NCI-H1105 (cell line): ENCODE measurements around the gene ADGRF5.

Experiments
- DNase-seq: peaks from one replicate; lab custom pipeline; 2025; lab: John Stamatoyannopoulos, UW

ADGRF5 gene

DNA sequence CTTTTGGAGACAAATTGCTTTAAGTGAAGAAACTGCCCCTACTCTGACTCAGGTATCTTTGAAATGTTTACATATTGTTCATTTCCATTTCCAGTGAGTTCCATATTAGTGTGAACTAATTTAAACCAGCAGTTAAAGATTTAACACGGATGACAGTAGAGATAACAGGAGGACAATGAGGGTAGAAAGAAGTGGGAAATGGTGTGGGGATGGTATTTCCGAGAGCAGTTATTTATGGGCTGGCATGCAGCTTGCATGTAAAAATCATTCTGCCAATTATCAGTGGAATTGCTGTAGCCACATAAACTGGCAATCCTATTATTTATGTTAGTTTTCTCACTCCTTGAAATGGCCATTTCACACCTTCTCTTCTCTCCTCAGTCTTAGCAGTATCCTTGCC, 8.6 kb upstream of the ADGRF5 start:
- no peak for DNase-seq

DNA sequence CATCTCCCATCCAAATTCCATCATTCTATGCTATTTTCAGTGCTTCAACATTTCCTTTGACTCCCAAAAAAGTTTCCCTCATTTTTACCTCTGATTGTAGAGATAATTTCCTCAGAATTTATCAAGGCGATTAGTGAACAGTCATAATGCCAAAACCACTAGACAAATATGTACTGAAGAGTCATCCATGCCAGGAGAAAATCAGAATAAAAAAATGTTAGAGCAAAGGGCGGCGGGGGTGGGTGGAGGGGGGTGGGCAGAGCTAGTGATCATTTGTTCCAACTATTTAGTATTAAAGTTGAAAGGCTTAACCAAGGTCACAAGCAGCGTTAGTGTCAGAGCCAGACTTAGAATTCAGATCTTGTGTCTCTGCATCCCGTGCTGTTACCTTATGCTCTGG, 5.3 kb upstream of the ADGRF5 start:
- no peak for DNase-seq

DNA sequence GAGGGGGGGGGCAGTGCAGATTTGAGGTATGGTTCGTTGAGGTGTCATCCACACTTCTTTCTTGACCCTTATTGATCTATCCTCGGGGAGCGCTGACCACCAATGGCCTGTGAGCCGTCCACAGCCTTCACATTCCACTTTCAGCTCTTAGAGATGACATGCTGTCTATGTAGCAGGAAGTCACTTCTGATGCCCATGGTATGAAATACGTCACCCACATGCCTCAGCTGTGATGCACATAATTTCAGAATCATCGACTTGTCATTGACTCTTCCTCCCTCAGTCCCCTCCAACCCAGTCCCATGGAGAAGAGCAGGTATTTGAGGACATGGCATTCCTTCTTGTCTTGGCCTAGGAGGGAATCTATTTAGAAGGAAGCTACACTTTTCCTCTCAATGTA, 4.7 kb upstream of the ADGRF5 start:
- no peak for DNase-seq

DNA sequence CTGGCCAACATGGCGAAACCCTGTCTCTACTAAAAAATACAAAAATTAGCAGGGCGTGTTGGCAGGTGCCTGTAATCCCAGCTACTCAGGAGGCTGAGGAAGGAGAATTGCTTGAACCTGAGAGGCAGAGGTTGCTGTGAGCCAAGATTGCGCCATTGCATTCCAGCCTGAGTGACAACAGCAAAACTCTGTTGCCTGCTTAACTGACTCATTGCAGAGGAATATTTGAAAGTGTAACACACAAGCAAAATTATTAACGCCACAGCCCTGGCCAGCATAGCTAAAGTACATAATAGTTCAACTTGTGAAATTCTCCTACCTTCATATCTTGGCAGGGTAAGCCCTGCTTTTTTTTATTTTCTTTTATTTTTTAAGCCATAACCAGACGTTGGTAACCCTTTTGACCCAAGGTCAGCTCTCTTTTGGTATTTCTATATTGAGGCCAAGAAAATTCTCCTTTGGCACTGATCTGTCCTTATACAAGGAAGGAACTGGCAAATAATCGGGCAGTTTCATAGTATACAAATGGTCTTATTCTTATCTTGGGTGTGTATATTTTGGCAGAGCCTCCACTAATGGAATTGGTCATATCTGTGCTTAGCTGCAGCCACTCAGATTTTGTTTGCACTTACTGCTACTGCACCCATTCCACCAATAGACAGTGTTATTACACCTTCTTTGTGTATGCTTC, 4.0 kb upstream of the ADGRF5 start:
- no peak for DNase-seq

DNA sequence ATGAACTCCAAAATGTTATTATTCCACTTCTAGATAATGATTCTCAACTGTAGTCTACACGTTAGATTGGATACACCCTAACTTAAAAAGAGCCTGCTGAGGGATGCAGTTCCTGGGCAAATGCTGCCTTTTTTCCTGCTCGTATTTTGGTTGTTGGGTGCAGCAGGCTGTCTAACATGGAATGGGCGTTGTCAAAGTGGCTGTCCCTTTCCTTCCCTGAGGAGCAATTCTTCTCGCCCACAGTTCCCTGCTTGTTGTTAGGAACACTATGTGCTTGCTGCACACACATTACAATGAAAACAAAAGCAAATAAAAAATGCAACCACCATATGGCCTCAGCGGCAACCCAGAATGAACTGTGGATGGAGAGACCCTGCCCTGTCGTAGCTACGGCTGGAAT, 1.7 kb upstream of the ADGRF5 start:
- DNase-seq: no peak

DNA sequence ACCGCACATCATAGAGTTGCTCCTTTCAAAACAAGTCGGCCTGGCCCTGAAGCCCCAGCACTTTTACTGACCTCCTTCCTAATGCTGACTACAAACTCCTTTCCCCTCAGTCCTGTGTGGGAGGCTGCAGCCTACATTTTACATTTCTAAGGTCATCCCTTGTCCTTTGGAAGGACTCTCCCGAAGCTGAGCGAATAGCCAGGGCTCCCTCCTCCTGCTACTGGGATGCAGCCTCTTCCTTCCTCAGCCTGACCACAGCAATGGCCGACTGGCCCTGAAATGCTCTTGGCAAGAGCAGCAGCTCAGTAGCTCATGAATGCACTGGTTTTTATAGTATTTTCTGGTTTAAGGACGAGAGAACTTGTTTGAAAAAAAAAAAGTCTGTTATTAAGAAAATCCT, 679 bp downstream of the ADGRF5 start:
- DNase-seq: no peak

DNA sequence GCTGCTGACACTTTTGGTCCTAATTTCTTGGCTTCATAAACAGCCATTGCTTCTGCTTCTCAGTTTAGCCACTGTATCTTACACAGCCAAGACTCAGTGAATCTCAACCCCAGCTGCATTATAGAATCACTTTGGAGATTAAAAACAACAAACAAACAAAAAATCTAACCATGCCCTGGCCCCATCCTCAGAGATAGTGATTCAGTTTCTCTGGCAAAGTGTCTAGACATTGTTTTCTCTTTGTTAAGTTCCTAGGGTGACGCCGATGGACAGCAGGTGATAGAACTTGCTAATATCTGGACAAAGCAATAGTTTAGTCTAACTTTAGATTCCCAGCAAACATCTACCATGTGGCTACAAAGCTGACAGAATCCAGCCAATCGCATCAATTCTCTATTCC, 2.9 kb downstream of the ADGRF5 start:
- DNase-seq: no peak

DNA sequence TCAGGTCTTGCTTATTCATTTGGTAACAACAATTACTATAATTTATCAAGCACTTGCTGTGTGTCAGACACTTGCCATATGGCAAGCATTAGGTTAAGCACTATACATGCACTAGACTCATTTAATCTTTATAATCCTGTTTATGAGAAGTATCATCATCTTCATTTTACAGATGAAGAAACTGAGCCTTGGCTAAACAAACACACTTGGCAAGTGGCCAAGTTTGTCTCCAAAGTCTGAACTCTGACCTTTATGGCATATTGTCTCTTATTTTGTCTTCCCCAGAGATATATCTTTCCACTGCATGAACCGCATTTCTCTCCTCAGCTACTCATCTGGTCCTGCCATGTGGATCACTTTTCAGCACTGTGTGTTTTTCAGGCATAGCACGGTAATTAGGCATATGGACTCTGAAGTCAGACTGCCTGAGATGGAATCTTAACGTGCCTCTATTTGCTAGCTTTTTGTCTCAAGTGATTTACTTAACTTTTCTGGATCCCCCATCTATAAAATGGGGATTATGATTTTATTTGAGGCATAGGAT, 4.7 kb downstream of the ADGRF5 start:
- no peak for DNase-seq

DNA sequence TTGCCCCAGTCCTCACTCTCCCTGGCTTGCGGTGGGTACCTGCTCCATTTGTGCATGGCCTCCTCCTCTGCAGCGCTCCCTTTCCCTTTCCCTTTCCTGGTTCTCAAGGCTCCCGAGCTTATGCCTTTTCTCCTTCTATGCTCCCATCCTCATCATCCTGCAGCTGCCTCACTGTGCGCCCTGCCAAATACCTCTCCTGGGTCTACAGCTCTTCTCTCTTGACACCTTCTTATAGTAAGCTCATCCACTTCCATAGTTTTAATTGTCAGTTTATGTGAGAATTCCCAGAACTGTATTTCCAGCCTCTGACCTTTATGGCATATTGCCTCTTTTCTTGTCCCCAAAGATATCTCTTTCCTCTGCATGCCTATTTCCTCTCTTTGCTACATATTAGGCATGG, 5.9 kb downstream of the ADGRF5 start:
- no peak for DNase-seq

DNA sequence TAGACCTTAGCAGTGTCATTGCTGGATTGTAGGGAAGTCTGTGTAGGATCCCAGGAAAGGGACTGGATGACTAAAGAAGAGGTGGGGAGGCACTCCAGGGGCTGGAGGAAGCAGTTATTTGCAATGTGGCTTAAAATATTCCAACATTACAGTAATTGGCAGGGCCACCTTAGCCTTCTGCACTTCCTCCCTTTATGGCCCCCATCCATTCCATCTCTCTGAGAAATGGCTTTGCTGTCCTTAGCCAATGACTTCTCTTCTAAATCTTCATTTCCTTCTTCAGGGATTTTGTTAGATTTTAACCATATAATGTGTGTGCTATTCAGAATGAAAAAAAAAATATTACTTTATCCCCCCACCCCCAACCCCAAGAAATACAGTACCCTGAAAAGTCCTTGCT, 6.4 kb downstream of the ADGRF5 start:
- no peak for DNase-seq

DNA sequence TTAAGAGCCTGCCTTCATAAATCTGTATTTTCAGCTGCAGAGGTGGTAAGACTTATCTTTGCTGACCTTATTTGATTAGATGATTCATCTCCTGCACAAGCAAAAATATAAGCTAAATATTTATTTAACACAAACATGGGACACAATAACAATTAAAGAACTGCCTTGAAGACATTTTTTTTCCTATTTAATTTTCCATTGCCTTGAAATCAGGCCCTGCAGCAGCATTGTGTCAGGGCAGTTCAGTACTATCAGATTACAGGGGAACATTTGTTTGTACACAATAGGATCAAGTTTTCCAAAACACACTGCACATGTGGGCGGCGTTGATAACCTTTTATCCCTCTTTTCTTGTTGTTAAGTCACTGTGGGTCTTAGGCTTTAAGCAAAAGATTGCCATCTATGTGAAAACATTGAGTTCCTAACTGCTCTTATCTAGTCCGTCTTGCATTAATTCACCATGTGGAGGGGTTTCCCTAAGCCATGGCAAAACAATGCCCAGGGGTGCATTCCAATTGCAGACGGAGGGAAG, 7.4 kb downstream of the ADGRF5 start:
- no peak for DNase-seq

DNA sequence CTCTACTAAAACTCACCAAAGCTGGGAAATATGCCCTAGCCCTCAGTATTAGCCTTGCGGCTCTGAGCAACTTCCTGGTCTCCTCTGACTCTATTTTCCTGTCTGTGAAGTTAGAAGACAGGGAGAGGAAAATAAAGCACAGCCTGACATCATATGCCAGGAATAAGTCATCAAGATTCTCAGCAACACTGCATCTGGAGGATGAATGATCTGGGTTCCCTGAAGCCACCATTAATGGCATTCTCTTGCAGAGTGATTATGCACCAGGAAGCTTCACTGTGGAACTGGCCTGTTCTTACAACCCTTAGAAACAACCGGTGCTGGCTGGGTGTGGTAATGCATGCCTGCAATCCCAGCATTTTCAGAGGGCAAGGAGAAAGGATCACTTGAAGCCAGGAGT, 12.4 kb downstream of the ADGRF5 start:
- DNase-seq: no peak

DNA sequence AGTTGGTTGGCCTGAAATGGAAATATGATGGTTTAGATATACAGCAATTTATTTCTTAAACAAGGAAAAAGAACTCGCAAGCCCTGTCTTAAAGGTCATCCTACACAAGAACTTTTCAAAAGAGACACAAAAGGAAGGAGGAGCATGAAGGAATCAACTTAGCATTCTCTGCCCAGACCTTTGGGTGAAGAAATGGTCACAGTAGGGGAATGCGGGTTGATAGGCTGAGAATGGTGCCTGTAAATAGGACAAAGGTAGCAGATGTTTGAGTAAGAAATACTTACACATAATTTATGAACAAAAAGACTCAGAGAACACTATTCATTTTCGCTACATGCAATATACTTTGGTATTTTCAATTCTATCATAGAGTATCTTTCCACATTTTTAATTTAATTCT, 15.0 kb downstream of the ADGRF5 start:
- no peak for DNase-seq

DNA sequence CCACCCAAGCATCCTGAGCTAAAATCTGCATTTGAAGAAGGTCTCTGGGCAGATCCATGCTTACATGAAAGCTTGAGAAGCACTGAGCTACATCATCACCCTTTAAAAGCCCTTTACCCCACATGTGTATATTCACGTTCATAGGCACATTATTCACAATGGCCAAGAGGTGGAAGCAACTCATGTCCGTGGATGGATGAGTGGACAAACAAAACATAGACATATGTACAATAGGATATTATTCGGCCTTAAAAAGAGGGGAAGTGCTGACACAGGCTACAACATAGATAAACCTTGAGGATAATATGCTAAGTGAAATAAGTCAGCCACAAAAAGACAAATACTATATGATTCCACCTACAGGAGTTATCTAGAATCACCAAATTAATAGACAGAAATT, 17.6 kb downstream of the ADGRF5 start:
- no peak for DNase-seq

DNA sequence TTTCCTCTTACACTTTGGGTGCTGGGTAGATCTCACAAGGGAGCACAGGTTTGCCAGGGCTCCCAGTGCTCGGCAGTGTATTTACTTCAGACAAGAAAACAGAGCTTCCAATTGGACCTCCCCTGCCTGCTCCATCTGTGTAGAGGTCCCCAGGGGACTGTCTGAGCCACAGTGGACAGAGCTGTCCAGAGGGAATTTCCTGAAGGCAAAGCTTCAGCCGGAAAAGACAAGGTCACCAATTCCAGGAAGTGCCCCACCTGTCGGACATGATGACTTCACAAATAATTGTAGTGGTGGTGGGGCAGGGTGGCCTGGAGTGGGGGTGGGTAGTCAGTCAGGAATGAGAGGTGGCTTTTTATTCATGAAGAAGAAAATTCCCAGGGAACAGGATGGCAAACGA, 18.6 kb downstream of the ADGRF5 start:
- DNase-seq: no peak

DNA sequence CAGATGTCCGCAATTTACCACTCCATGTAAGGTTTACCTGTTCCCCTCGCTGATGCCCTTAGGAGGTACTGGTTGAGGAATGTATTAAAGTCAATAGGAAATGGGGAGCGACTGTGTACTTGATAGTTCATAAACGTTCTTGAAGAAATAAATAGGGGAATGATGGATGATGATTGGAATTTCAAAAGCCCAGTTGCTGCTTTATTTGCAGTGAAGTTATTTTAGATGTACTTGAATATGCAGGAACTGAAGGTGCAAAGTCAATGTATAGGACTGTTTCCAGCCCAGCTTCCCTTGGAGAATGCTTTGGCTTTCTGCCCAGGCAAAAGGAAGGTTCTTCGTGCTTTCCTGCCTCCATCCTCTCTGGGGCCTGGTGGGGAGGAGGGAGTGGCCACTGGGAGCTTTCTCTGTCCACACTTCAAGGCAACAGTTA, 19.8 kb downstream of the ADGRF5 start:
- no peak for DNase-seq

DNA sequence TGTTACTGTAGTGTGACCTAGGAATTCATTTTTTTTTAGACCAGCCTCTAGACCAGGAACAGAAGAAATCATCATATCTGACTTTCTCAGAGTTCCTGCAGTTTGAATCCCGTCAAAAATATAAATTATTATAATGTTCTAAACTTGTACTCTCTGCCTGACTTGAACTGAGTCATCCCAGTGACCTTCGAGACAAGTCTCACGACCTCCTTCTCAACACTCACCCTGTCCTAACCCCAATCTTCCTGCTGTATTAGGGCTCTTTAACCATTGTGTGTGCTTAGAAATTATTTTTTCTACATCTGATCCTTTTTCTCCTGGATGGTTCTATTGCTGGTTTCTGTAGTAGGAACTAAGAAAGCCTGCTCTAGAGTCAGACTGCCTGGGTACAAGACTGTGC, 21.5 kb downstream of the ADGRF5 start:
- DNase-seq: no peak

DNA sequence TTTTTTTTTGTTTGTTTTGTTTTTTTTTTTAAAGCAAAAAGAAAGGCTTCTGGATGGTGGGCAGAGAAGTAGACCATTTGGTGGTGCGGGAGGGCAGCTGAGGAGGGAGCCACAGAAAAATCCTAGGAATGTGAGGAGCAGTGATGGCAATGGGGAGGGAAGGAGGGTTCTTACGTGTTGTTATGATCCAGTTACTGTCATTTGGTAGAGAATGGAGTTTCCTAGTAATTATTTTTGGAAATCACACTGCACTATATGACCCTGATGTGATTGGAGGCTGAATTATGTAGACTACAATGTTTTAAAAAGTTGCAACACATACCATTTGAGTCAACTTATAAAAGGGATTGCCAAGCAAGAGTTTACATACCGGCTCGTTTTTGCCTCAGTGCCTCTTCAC, 22.1 kb downstream of the ADGRF5 start:
- DNase-seq: no peak

DNA sequence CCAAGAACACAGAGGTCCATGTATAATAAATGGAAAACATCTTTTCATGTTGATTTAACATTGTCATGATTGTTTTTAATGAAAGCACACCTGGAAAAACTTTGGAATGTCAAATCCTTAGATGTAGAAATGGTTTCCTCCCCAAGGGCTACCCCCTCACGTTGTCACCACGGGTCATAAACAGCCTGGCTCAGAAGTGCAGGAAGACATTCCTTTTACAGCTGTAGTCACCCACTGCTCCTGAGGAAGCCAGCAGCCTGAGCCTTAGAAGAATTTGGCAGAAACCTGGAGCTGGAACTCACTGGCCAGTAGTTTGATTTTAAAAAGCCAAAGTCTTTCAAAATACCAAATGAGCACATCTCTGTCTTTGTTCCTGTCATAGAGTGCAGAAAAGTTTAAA, 23.7 kb downstream of the ADGRF5 start:
- DNase-seq: no peak

DNA sequence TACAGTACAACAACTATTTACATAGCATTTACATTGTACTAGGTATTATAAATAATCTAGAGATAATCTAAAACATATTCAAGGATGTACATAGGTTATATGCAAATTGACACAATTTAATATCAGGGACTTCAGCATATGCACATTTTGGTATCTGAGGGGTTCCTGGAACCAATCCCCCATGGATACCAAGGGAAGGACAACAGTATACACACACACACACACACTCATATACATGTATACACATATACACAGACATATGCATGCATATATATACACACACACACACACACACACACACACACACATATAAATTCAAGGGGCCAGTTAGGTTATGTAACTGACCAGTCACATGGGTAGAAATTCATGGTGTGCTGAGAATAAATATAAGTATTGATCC, 24.9 kb downstream of the ADGRF5 start:
- no peak for DNase-seq

DNA sequence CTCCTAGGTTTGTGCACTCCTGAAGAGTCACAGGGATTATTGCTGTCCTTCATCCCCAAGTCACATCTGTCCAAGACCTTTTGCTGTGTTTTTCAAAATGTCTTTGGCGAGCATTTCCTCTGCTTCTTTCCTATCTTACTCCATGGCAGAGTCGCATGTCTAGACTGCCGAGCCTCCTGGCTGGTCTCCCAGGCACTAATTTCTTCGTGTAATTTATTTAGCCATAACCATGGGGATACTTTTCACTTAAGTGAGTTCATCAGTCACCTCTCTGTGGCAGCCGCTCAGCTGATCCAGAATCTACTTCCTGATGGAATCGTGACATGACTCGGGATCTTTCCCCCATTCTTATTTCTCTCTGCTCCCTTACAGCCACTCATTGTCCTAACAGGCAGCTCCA, 25.8 kb downstream of the ADGRF5 start:
- DNase-seq: no peak

DNA sequence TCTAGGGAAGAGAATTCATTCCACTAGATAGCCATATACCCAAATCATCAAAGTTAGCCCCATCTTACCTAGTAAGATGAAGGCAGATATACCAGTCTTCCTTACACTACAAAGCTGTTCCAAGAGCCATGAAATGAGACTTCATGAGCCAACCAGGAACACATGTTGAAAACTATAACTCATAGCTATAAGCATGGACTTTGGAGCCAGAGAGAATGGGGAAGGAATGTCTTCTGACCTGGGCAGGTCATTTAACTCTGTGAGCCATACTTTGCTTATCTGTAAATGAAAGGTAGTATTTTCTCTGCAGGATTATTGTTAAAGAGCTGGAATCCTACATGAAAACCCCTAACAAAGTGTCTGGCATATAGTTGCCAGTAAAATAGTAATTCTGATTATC, 27.3 kb downstream of the ADGRF5 start:
- DNase-seq: no peak

DNA sequence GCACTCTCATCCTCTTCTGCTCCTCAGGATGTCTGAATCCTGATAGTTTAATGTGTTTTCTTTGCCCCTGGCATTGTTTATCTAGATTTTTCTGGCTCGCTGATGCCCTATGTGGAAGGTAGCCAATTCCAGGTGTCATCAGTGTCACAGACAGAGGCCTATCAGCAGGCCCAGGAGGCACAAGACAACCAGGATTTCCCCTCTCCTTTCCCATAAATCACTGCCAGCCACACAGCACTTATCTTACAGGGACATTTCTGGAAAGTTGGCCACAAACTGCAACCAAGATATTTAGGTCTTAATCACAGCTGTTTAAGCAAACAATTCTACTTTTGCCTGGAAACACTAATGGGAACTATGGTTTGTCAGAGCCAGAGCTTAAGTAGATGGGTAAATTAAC, 28.1 kb downstream of the ADGRF5 start:
- no peak for DNase-seq

DNA sequence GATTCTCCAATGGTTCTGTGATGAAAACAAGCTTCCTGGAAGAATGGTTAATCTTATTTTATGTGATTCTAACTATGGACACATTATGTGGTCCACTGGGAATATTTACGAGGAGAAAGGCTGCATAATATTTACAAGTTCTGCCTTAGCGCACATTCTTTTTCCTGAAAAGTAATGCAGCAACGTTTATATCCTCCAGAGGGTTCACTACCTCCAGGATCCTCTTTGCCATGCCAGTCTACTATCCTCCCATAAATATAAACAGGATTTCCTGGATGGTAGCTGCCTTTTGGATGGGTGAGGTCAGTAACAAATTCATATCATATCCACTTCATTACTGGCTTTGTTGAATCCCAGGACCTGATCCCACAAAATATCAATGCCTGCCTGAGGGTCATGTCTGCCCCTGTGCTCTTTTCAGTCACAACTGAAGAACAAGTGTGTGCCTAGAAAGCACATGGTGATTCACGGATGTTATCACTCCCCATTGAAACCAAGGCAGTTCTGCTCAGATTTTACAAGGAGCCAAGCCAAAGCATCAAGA, 30.4 kb downstream of the ADGRF5 start:
- no peak for DNase-seq
